Esophagus muscularis mucosa (tissue), 4 donors: ENCODE data around the gene BBX.

Experiments
- CTCF ChIP-seq, 3 experiments: fragments of 200-600 bp in 2 of 3; fragments of 450-650 bp in 1 of 3; sonication (generic) in 2 of 3; IDR thresholded peaks; one replicate each; pipeline ENCODE4 v1.5.1; 2017 to 2019; ENCODE audit warnings: antibody characterized with exemption in 3 of 3, mild to moderate bottlenecking in 2 of 3, moderate library complexity in 1 of 3
- EP300 ChIP-seq: sonication (generic); formaldehyde crosslinking; IDR thresholded peaks from one replicate; pipeline ENCODE4 v1.6.1; 2017; ENCODE audit warnings: antibody characterized with exemption
- POLR2A ChIP-seq: fragments of 450-650 bp; IDR thresholded peaks from one replicate; pipeline ENCODE4 v1.6.1; 2017; ENCODE audit warnings: antibody characterized with exemption, moderate library complexity, mild to moderate bottlenecking, low read depth
- POLR2AphosphoS5 ChIP-seq, 2 donors: sonication (generic); formaldehyde crosslinking; IDR thresholded peaks; one replicate each; pipeline ENCODE4 v1.6.1; 2017; ENCODE audit warnings: antibody characterized with exemption in 2 of 2

GRCh38 chr3:107496855-107497254 lies 25.9 kb upstream of the BBX start:
- no peak for TF ChIP-seq POLR2A
- TF ChIP-seq CTCF (IDR thresholded peaks at IDR 0.05): no peak
- no peak for TF ChIP-seq EP300
- TF ChIP-seq POLR2AphosphoS5 (IDR thresholded peaks at IDR 0.05): no peak
